HFF-Myc (cell line): ENCODE results near the gene ARPP21.

Source experiments
- DNase-seq: peaks from one replicate; pipeline ENCODE4 v3.0.0-alpha.2; 2011; ENCODE audit warnings: low read depth; ENCODE audit errors: extremely low read depth
- H3K4me3 ChIP-seq: replicated peaks from 2 replicates; pipeline ENCODE4 v1.5.1; 2011; ENCODE audit warnings: low read depth, mild to moderate bottlenecking, control low read depth, low read length
- TF ChIP-seq, protein P1 (sequence below): IDR thresholded peaks from 2 replicates; pipeline ENCODE4 v1.5.1; 2012; ENCODE audit warnings: mild to moderate bottlenecking, low read depth, low read length, control low read depth; ENCODE audit errors: missing control alignments

Gene ARPP21

DNA sequence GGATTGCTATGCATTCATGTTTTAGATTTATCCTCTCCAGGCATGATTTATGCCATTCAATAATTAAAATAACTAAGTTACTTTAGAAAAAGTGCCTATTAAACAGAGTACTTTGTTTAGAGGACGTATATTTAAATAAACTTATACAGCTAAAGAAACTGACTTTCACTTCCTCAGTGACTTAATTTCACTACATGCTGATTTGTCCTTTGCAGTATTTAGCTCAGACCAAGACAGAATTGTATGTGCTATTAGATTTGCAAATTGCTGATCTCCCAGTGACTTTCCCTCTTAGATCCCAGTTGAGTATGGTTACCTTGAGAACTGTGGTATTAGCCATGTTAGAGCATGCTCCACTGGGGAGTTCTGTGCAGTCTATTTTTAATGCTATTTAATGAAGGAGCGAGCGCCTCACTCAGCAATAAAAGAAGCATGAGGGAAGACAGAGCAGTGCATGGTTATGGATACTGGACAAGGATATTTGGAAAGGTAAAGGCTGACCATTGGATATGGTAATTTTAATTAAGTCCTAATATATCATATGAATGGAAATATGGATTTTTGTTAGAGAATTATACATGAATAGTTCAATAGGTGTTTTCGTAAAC, 2.7 kb downstream of the ARPP21 start:
- TF ChIP-seq, protein P1, sequence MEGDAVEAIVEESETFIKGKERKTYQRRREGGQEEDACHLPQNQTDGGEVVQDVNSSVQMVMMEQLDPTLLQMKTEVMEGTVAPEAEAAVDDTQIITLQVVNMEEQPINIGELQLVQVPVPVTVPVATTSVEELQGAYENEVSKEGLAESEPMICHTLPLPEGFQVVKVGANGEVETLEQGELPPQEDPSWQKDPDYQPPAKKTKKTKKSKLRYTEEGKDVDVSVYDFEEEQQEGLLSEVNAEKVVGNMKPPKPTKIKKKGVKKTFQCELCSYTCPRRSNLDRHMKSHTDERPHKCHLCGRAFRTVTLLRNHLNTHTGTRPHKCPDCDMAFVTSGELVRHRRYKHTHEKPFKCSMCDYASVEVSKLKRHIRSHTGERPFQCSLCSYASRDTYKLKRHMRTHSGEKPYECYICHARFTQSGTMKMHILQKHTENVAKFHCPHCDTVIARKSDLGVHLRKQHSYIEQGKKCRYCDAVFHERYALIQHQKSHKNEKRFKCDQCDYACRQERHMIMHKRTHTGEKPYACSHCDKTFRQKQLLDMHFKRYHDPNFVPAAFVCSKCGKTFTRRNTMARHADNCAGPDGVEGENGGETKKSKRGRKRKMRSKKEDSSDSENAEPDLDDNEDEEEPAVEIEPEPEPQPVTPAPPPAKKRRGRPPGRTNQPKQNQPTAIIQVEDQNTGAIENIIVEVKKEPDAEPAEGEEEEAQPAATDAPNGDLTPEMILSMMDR = no peak
- DNase-seq = no peak
- H3K4me3 ChIP-seq = no peak overlapping the region

DNA sequence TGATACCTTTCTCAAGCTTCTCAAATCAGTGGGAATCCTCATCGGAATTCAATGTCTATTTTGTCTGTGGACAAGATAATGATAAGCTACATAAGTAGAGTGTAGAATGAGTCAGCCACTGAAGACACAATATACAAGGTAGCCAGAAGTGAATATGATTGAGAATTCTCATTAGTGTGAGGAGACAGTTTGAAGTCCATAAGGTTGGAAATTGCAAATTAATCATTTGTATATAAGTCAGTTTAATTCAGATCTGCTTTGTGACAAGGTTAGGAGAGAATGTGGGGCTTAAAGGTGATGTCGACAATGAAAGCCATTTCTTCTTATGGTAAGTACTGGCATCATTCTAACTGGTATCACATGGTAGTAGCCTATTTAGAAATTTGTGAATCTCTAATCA, 4.2 kb downstream of the ARPP21 start:
- TF ChIP-seq, protein P1 = no peak
- DNase-seq = no peak
- no peak overlapping the region for H3K4me3 ChIP-seq

DNA sequence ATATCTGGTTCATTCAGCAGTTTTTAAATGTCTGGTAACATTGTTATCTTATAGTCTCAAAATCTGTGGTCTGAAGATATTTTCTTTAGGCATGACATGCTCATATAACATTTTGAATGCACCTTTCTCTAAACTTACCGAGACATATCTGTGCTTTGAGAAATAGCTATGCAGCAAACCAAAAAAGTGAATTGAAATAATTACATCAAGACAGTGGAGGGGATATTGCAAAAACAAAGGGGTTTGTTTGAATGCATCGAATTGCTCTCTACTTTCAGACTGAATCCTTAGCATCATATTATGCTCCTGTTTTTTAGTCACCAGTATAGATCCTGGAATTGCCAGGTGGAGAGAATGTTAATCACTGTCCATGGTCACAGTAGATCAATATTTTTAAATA, 5.1 kb downstream of the ARPP21 start:
- no peak for DNase-seq
- TF ChIP-seq, protein P1 = no peak
- H3K4me3 ChIP-seq = no peak overlapping the region

DNA sequence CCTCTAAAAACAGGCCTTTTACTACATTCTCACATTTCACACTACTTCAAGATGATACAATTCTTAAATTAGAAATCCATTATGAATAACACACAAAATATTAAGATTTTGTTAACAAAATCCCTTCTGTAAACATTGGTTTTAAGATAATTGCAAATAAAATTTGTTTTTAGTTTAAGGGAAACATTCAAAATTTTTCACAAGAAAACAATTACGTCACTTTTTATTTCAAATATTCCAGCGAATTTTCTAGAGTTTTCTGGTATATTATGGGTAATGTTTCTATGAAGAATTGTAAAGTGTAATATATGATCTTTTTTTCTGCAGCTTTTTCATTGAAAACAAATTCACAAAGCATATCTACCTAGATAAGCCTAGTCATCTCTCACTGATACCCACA, 5.9 kb downstream of the ARPP21 start:
- TF ChIP-seq, protein P1 = no peak
- no peak overlapping the region for H3K4me3 ChIP-seq
- no peak for DNase-seq

DNA sequence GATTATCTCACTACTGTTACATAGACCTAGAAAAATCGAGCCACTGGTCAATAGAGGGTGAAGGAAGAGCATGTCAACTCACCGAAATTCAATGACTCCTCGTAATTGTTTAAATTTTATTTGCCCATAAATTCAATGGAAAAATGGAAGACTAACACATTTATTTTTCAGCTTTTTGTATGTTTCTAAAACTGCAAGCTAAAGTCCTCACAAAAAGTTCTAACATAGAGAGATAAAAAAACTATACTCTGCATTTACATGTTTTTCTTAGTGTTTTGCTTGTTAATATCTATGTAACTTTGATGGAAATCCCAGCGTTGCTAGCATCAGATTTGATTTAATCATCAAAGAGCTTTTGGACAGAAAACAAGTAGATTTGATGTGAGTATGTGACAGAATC, 6.8 kb downstream of the ARPP21 start:
- H3K4me3 ChIP-seq = no peak overlapping the region
- TF ChIP-seq, protein P1 = no peak
- no peak for DNase-seq

DNA sequence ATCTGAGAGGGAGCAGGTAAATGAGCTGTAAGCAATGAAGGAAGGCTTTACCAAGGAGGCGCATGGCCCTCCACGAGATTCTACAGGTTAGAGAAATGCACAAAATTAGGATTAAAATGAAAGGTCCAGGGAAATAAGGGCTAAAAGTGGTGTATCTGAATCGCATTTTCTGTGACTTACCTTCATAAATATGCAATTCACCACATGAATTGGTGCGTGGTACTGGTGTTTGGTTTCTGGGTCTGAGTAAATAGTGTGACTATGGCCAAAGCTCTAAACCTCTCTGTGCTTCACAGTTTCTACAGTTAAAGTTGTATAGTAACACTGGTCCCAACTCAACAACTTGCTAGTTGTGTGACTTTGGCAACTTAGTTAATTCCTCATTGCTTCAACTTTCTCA, 8.1 kb downstream of the ARPP21 start:
- DNase-seq = no peak
- TF ChIP-seq, protein P1 = no peak
- H3K4me3 ChIP-seq = no peak overlapping the region

DNA sequence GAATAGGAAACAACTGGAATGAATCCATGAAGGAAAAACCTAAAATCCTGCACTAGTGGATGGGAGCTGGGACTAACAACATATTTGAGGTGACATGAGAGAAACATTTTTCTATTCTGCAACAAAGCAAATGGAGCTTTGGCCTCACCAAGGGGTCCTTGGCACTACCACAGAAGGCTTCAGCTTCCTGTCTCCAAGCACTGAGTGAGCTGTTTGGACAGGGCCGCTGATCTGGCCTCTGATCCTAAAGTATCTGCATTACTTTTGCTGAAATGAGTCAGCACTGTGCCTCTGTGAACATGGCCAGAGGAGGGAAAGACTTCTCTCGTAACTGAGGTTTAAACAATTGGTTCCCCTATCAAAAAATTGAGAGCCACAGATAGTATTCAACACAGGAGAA, 9.0 kb downstream of the ARPP21 start:
- DNase-seq = no peak
- H3K4me3 ChIP-seq = no peak overlapping the region
- TF ChIP-seq, protein P1 = no peak
